ENCODE results near the gene ZFP3. TPM values are rescaled to one million over a fixed set of nuclear protein-coding genes. Genes with fewer than 3 reads are reported as not detected.
"Not testable (repeated sequence)": the region's sequence is repeated elsewhere in the genome, so short reads cannot be mapped to it uniquely, and the experiment has no call there.

The ZFP3 gene
- total RNA-seq, 4 donors from 2014 or later = 5.8 to 8.1 (median 6.6) TPM

DNA sequence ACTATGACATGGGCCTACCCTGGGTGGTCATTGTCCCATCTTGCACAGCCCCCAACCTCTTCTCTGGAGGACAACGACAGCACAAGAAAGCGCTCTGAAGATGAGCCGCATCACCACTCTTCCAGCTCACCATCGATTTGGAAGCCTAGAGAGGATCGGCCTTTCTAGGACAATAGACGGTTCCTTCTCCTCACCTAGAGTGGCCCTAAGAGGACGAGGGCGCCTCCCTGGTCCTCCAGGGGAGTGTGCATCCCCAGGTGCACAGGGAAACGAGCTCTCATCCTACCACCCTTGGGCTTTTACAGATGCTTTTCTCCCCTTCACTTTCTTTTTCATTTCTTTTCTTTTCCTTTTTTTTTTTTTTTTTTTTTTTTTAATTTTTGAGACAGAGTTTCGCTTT lies 22.7 kb upstream of the ZFP3 start:
- H3K36me3 ChIP-seq = no peaks in the 10 kb centered on the region
- no peak for ATAC-seq
- no peaks in the 10 kb centered on the region for H3K4me1 ChIP-seq
- no peak overlapping the region for H3K4me3 ChIP-seq
- TF ChIP-seq POLR2A (IDR thresholded peaks at IDR 0.05) (no peak), EP300 (IDR thresholded peaks at IDR 0.05) (no peak), POLR2AphosphoS5 (IDR thresholded peaks at IDR 0.05) (no peak)
- TF ChIP-seq, protein P1, sequence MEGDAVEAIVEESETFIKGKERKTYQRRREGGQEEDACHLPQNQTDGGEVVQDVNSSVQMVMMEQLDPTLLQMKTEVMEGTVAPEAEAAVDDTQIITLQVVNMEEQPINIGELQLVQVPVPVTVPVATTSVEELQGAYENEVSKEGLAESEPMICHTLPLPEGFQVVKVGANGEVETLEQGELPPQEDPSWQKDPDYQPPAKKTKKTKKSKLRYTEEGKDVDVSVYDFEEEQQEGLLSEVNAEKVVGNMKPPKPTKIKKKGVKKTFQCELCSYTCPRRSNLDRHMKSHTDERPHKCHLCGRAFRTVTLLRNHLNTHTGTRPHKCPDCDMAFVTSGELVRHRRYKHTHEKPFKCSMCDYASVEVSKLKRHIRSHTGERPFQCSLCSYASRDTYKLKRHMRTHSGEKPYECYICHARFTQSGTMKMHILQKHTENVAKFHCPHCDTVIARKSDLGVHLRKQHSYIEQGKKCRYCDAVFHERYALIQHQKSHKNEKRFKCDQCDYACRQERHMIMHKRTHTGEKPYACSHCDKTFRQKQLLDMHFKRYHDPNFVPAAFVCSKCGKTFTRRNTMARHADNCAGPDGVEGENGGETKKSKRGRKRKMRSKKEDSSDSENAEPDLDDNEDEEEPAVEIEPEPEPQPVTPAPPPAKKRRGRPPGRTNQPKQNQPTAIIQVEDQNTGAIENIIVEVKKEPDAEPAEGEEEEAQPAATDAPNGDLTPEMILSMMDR (IDR thresholded peaks at IDR 0.05) = no peak
- no peak overlapping the region for H3K27ac ChIP-seq
- 90% methylated on average over 9 of the region's 10 CpGs; no CpG with 5 or more reads in 1 of the 2 donors for WGBS, 2 donors (ENCODE audit: low coverage in 1 of 2)
- peaks cover 11% of the 10 kb centered on the region for H3K27me3 ChIP-seq
- H3K9me3 ChIP-seq = no peaks in the 10 kb centered on the region

DNA sequence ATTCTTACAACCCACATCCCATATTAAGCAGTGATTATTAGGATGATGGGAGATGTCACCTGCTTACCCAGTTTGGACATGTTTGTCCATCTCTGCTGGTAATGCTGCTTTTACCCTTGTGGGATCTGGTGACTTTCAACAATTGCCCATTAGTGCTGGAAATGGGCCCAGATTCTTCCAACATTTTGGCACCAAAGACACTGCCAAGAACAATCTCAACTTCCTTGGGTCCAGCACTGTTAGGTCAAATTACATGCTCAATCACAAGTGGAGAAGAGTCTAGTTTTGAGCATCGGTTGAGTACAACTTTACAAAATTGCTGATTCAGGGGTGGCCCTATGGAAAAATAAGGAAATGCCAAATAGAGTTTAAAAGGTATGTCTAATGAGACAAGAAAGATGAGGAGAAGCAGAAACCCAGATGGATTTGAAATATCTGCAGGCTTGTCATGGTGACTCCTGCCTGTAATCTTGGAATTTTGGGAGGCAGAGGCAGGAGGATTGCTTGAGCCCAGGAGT lies 13.0 kb upstream of the ZFP3 start:
- no peaks in the 10 kb centered on the region for H3K9me3 ChIP-seq
- no peak overlapping the region for H3K4me3 ChIP-seq
- TF ChIP-seq POLR2AphosphoS5 (IDR thresholded peaks at IDR 0.05) = no peak
- TF ChIP-seq POLR2A (IDR thresholded peaks at IDR 0.05) = no peak
- TF ChIP-seq, protein P1 (IDR thresholded peaks at IDR 0.05) = no peak
- no peak for TF ChIP-seq EP300 (IDR thresholded peaks at IDR 0.05)
- no peaks in the 10 kb centered on the region for H3K27me3 ChIP-seq
- WGBS, 2 donors (ENCODE audit: low coverage in 1 of 2) = 22 to 43% methylated on average over 1 of the region's 1 CpG
- H3K27ac ChIP-seq = no peak overlapping the region
- H3K4me1 ChIP-seq = peaks cover 0 to 7% (median 0%) of the 10 kb centered on the region in 3 donors
- ATAC-seq = no peak
- H3K36me3 ChIP-seq = no peaks in the 10 kb centered on the region

DNA sequence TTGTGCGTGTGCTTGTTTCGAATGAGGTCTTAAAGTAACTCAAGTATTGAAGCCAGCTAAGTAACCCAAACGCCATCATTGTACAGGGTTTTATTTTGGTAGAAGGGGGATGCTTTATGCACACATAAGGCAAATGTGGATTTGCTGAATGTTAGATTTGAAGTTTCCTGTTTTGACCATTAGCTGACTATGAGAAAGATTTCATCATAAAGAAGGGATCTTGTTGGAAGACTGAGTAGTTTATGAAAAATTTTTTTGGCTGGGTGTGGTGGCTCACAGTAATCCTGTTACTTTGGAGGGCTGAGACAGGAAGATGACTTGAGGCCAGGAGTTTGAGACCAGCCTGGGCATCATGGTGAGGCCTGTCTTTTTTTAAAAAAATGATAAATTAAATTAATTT lies 10.0 kb upstream of the ZFP3 start:
- H3K9me3 ChIP-seq = no peaks in the 10 kb centered on the region
- no peak overlapping the region for H3K27ac ChIP-seq
- WGBS, 2 donors (ENCODE audit: low coverage in 1 of 2) = 84 to 90% methylated on average over 3 of the region's 3 CpGs
- H3K27me3 ChIP-seq = peaks cover 5% of the 10 kb centered on the region
- H3K4me1 ChIP-seq = no peaks in the 10 kb centered on the region
- no peaks in the 10 kb centered on the region for H3K36me3 ChIP-seq
- no peak for ATAC-seq
- no peak overlapping the region for H3K4me3 ChIP-seq
- TF ChIP-seq POLR2A (IDR thresholded peaks at IDR 0.05) (no peak), POLR2AphosphoS5 (IDR thresholded peaks at IDR 0.05) (no peak), EP300 (IDR thresholded peaks at IDR 0.05) (no peak)
- TF ChIP-seq, protein P1 (IDR thresholded peaks at IDR 0.05) = no peak

DNA sequence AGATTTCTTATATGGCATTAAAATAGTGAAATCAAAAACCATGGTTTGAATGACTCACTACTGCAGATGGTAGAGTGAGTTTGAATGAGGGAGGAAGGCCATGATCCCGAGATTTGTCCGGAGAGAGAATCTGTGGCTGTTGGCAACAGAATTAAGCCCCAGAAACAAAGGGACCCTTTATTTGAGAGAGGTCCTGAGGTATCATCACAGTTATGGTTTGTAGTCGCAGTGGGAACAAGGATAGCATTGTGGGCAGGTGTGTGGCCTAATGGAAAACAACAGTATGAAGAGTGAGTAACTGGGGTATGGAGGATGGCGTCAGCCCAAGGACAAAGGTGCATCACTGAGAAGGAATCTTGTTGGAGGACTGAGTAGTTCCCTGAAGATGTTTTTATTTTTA lies 8.5 kb upstream of the ZFP3 start:
- ATAC-seq = no peak
- 71 to 81% methylated on average over 1 to 4 of the region's 4 CpGs for WGBS, 2 donors (ENCODE audit: low coverage in 1 of 2)
- Histone ChIP-seq H3K4me3 (no peak overlapping the region), H3K27me3 (peaks cover 5% of the 10 kb centered on the region), H3K4me1 (no peaks in the 10 kb centered on the region), H3K36me3 (no peaks in the 10 kb centered on the region), H3K9me3 (no peaks in the 10 kb centered on the region), H3K27ac (no peak overlapping the region)
- TF ChIP-seq, protein P1 (IDR thresholded peaks at IDR 0.05) = no peak
- no peak for TF ChIP-seq POLR2A (IDR thresholded peaks at IDR 0.05)
- TF ChIP-seq POLR2AphosphoS5 (IDR thresholded peaks at IDR 0.05) = no peak
- TF ChIP-seq EP300 (IDR thresholded peaks at IDR 0.05) = no peak

DNA sequence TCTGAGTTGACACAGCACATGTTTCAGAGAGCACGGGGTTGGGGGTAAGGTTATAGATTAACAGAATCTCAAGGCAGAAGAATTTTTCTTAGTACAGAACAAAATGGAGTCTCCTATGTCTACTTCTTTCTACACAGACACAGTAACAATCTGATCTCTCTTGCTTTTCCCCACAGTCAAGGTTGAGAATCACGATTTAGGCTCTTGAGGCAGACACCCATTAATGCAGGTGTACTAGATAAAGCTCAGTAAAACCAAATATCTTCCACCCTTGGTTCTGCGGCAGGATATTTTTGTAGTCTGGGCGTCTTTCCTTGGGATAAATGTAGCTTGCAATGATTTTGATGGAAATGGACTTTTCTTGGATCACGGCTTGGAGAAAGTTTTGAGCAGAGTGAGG lies 2.8 kb upstream of the ZFP3 start:
- not testable (repeated sequence) for ATAC-seq, H3K9me3 ChIP-seq, H3K4me3 ChIP-seq, H3K36me3 ChIP-seq, H3K27ac ChIP-seq, H3K27me3 ChIP-seq
- peaks cover 0 to 26% (median 8%) of the 10 kb centered on the region in 3 donors for H3K4me1 ChIP-seq
- 83 to 100% methylated on average over 2 to 4 of the region's 5 CpGs for WGBS, 2 donors (ENCODE audit: low coverage in 1 of 2)

DNA sequence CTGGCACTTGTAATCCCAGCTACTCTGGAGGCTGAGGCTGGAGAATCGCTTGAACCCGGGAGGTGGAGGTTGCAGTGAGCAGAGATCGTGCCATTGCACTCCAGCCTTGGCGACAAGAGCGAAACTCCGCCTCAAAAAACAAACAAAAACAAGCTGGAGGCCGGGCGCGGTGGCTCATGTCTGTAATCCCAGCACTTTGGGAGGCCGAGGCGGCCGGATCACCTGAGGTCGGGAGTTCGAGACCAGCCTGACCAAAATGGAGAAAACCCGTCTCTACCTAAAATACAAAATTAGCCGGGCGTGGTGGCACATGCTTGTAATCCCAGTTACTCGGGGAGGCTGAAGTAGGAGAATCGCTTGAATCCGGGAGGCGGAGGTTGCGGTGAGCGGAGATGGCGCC lies 992 bp upstream of the ZFP3 start:
- H3K9me3 ChIP-seq, ATAC-seq, H3K27me3 ChIP-seq: not testable (repeated sequence)
- Histone ChIP-seq H3K4me1 (peaks cover 0 to 26% (median 8%) of the 10 kb centered on the region in 3 donors), H3K36me3 (peaks cover 0 to 16% of the 10 kb centered on the region in 2 donors), H3K27ac (peak overlapping the region in 3 of 4 donors; percentile 84 to 89 (median 86)), H3K4me3 (peak overlapping the region in 1 of 2 donors; percentile 89)
- 93 to 96% methylated on average over 9 to 19 of the region's 24 CpGs for WGBS, 2 donors (ENCODE audit: low coverage in 1 of 2)
